Gastrocnemius medialis (tissue), 4 donors: ENCODE results near the gene PRKN.

ENCODE experiments used
- CTCF ChIP-seq, 5 experiments: fragments of 450-650 bp in 3 of 5; fragments of 200-600 bp in 2 of 5; sonication (generic) in 2 of 5; IDR thresholded peaks in 4 of 5; conservative IDR thresholded peaks in 1 of 5; 1 replicate in 4 of 5; 2 replicates in 1 of 5; pipeline ENCODE4 v1.5.1; 2016 to 2019; ENCODE audit warnings: antibody characterized with exemption in 5 of 5, mild to moderate bottlenecking in 3 of 5, moderate library complexity in 3 of 5
- POLR2A ChIP-seq, 2 donors: fragments of 450-650 bp; IDR thresholded peaks; one replicate each; pipeline ENCODE4 v1.6.1; 2017; ENCODE audit warnings: antibody characterized with exemption in 2 of 2, mild to moderate bottlenecking in 2 of 2, moderate library complexity in 2 of 2

GRCh38 chr6:162478192-162478671 lies 249.3 kb downstream of the PRKN start:
- no peak for TF ChIP-seq POLR2A (IDR thresholded peaks at IDR 0.05)
- no peak for TF ChIP-seq CTCF (IDR thresholded peaks at IDR 0.05 in 4 of 5, conservative IDR thresholded peaks at IDR 0.05 in 1 of 5)
